ENCODE measurements around the gene KIAA1671.

- TF ChIP-seq CTCF (conservative IDR thresholded peaks at IDR 0.05) (no peak), ZFX (IDR thresholded peaks at IDR 0.05) (no peak)
These were observed 167.6 kb downstream of the KIAA1671 start for GRCh38 chr22:25120093-25120561.
